Activated T-cell treated with anti-CD3 and anti-CD28 coated beads for 4 hours (primary cell): Measurements from ENCODE around the gene ATP6V1D.
A peak's percentile ranks its signal among the peaks of the same experiment; 100 is the strongest.
"Not testable (repeated sequence)": the region's sequence is repeated elsewhere in the genome, so short reads cannot be mapped to it uniquely, and the experiment has no call there.

Experiments
- DNase-seq: peaks from one replicate; pipeline ENCODE4 v3.0.0-alpha.2; 2020

Gene ATP6V1D

GRCh38 chr14:67365476-67365875 lies 5.9 kb upstream of the ATP6V1D start:
- DNase-seq = no peak

- DNase-seq = no peak
Measured at GRCh38 chr14:67360470-67361206, 1.0 kb upstream of the ATP6V1D start.

- DNase-seq = peak; percentile 1
Measured at GRCh38 chr14:67358924-67359774, 455 bp downstream of the ATP6V1D start.

DNA sequence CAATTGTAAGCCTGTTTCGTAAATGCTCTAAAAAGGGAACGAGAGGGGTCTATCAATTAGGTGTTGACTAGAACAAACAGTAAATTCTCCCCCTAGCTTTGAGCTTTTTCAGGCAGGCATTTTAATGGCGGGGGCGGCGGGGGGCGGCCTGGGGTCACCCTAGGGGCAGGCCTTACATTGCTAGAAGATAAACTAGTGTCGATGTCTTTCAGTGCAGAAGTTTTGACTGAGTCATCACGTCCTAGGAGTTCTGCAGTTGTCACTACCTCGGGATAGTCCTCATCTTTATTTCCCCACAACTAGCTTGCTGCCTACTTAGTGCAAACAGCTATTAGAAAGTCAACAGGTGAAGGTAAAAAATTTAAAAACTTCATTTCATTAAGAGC lies 1.6 kb downstream of the ATP6V1D start:
- DNase-seq = no peak

GRCh38 chr14:67357186-67357968 lies 2.2 kb downstream of the ATP6V1D start:
- DNase-seq = no peak

GRCh38 chr14:67352055-67352454 lies 7.5 kb downstream of the ATP6V1D start:
- no peak for DNase-seq

DNA sequence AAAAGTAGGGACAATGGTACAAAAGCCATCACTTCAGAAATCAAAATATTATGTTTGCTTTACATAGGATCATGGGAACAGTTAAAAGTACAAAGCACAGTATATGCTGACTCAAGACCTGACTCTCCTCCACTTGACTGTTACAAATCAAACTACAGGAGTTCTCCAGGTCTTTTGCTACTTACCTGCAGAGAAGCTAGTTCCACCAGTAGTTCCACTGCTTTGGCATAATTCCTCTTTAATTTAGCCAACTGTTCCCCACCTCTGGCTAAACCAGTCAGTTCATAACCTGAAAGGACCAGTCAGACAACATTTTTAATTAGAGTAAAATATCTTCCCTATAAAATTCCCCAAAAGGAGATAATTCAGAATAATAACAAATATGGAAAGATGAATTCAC lies 14.0 kb downstream of the ATP6V1D start:
- DNase-seq = no peak

DNA sequence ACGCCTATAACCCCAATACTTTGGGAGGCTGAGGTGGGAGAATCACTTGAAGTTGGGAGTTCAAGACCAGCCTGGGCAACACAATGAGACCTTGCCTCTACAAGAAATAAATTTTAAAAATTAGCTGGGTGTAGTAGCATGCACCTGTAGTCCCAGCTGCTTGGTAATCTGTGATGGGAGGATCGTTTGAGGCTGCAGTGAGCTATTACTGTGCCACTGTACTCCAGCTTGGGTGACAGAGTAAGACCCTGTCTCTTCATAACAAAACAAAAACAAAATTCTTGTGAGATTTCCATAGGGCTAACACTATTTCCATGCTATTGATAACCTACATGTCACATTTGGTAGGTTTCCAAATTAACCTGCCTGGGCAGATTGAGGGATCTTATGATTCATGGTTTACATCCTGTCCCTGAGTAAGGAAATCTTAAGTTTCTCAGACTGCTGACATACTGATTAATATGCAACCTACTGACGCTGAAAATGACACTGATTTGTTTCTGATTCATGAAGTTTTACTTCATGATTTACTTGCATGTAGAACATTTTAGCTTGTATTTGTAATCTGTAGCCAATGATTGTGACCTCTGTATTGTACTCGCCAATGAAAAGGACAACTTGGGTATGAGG lies 15.9 kb downstream of the ATP6V1D start:
- DNase-seq = no peak

DNA sequence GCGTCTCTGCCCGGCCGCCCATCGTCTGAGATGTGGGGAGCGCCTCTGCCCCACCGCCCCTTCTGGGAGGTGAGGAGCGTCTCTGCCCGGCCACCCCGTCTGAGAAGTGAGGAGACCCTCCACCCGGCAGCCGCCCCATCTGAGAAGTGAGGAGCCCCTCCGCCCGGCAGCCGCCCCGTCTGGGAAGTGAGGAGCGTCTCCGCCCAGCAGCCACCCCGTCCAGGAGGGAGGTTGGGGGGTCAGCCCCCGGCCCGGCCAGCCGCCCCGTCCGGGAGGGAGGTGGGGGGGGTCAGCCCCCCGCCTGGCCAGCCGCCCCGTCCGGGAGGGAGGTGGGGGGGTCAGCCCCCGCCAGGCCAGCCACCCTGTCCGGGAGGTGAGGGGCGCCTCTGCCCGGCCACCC lies 18.4 kb downstream of the ATP6V1D start:
- not testable (repeated sequence) for DNase-seq

DNA sequence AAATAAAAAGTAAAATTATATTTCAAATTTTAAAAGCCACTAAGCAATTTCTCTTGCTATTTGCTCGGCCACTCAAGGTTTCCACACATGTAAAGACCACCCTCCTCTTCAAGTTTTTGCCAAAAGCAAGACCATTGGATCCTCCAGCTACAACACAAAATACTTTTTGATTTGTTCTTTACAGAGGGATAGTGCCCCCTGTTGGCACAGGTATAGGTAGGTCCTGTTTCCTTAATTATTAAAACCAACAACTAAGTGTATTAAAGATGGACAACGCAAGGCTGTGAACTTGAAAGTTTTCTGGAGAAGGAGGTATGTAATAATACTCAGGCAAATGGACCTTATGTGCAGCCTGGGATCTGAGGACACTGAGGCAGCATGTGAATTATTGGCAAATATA lies 23.8 kb downstream of the ATP6V1D start:
- DNase-seq = no peak

DNA sequence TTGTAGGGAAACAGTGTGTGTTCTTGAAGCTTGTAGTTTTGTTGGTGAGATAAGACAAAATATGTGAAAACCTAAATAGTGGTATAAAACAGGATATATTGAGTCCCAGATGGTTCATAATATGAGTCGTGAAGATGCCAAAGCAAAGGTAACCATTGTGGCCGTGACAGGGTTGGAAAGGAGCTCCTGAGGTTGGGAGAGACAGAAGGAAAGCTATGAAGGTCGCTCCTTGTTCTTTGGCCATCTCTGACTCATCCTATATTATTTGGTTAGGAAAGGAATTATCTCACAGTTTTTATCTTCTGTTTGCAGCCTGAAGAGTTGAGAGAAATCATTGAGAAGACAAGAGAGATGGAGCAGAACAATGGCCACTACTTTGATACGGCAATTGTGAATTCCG lies 27.1 kb downstream of the ATP6V1D start:
- no peak for DNase-seq

GRCh38 chr14:67331368-67332125 lies 28.1 kb downstream of the ATP6V1D start:
- no peak for DNase-seq

- DNase-seq = not testable (repeated sequence)
Measured at GRCh38 chr14:67329666-67330065, 29.9 kb downstream of the ATP6V1D start.

DNA sequence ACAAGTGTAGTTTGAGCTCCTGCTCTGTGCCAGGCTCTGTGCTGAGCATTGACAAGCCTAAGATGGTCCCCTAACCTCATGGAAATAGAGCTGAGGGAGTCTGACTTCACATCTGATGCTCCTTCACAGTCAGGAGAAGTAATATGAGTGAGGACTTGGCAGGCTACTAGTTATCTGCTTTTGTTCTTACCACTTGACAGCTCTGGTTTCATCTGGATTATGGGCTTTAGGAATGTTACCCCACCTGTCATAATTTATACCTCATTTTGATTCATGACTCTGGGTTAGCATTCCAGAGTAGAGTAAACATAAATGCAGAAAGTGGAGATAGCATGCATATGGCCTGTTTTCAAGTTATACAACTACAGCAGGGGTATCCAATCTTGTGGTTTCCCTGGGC lies 40.5 kb downstream of the ATP6V1D start:
- DNase-seq = no peak

DNA sequence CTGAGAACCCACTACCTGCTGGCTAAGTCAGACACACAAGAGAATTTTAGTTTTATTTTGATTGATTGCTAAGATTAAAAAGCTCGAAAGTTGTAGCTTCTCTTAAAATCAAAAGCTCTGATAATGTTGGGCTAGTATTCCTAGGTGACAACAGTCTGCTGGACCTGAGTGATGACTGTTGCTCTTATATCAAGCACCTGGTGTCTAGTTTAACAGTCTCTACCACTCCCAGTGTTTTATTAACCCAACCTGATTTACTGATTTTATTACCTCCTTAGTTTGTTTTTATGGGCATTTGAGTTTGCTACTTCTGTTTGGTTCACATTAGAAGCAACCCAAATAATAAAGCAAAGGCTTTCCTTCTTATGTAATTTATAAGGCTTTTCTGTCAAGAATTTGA lies 41.8 kb downstream of the ATP6V1D start:
- DNase-seq = no peak

DNA sequence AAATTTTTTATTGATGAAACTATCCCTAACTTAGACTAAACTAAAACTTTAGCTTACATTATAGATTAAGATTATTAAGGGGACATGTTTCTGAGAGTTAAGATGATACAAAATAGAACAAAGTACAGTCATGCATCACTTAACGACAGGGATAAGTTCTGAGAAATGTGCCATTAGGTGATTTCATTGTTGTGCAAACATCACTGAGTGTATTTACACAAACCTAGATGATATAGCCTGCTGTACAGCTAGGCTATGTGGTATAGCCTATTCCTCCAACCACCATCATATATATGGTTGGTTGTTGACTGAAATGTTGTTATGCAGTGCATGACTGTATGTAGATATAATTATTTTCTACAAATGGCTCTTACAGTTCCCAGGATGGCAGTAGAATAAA lies 46.5 kb downstream of the ATP6V1D start:
- DNase-seq = no peak

DNA sequence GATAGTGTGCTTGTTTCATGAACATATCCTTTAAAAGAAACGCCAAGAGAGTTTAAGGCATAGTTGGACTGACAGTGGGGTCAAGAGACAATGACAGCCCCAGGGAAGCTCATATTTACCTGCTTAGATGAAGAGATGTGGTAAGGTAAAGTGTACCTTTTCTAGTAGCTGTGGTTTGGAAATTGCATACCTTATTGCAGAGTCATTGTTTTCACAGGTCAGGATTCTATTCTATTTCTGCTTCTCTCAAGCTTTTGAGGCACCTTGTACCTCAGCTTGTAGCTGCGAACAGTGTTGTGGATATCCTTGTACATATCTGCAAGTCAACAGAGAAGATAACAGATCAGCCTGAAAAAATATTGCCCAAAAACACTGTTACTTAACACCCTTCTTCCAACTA lies 47.7 kb downstream of the ATP6V1D start:
- no peak for DNase-seq
